ENCODE data around the gene CLBA1.

GRCh38 chr14:104940526-104941150 is 45.0 kb upstream of the CLBA1 start:
- no peak for TF ChIP-seq POLR2A (IDR thresholded peaks at IDR 0.05)
- TF ChIP-seq, protein P1, sequence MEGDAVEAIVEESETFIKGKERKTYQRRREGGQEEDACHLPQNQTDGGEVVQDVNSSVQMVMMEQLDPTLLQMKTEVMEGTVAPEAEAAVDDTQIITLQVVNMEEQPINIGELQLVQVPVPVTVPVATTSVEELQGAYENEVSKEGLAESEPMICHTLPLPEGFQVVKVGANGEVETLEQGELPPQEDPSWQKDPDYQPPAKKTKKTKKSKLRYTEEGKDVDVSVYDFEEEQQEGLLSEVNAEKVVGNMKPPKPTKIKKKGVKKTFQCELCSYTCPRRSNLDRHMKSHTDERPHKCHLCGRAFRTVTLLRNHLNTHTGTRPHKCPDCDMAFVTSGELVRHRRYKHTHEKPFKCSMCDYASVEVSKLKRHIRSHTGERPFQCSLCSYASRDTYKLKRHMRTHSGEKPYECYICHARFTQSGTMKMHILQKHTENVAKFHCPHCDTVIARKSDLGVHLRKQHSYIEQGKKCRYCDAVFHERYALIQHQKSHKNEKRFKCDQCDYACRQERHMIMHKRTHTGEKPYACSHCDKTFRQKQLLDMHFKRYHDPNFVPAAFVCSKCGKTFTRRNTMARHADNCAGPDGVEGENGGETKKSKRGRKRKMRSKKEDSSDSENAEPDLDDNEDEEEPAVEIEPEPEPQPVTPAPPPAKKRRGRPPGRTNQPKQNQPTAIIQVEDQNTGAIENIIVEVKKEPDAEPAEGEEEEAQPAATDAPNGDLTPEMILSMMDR (IDR thresholded peaks at IDR 0.05) = no peak
- TF ChIP-seq EP300 (IDR thresholded peaks at IDR 0.05) = no peak

All from gastroesophageal sphincter (tissue), 3 donors.